ENCODE data around the gene ANXA5. TPM values are rescaled to one million over a fixed set of nuclear protein-coding genes. Genes with fewer than 3 reads are reported as not detected.

The ANXA5 gene
- total and polyA plus RNA-seq, 12 donors, result 209 to 654 (median 401) TPM

DNA sequence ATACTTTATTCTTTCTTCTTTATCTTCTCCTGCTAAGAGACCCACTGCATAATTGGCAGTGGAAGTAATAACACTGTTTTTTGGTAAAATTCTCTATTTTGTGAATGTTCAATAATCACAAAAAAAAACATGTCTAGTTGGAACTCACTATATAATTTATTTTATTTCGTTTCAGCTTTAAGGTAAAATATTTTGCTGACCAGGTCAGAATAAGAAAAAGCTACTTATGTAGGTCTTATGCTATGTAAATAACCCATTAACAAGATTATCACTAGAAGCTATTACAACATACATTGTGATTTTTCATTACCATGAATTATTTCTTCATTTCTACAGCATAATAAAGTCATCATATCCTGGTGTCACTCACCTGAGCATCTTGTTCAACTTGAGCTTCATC is 19.3 kb downstream of the ANXA5 start:
- no peaks in the 10 kb centered on the region for H3K9me3 ChIP-seq (replicated peaks in 1 of 3)
- TF ChIP-seq, protein P1, sequence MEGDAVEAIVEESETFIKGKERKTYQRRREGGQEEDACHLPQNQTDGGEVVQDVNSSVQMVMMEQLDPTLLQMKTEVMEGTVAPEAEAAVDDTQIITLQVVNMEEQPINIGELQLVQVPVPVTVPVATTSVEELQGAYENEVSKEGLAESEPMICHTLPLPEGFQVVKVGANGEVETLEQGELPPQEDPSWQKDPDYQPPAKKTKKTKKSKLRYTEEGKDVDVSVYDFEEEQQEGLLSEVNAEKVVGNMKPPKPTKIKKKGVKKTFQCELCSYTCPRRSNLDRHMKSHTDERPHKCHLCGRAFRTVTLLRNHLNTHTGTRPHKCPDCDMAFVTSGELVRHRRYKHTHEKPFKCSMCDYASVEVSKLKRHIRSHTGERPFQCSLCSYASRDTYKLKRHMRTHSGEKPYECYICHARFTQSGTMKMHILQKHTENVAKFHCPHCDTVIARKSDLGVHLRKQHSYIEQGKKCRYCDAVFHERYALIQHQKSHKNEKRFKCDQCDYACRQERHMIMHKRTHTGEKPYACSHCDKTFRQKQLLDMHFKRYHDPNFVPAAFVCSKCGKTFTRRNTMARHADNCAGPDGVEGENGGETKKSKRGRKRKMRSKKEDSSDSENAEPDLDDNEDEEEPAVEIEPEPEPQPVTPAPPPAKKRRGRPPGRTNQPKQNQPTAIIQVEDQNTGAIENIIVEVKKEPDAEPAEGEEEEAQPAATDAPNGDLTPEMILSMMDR (IDR thresholded peaks at IDR 0.05), result no peak
- no peak for TF ChIP-seq POLR2A (IDR thresholded peaks at IDR 0.05)
- H3K4me1 ChIP-seq (replicated peaks in 1 of 2), result peaks cover 0 to 16% of the 10 kb centered on the region in 2 donors
- WGBS, 4 donors, result 81 to 94% (median 86%) methylated on average over 1 of the region's 1 CpG
- peaks cover 0 to 91% of the 10 kb centered on the region in 2 donors for H3K36me3 ChIP-seq (replicated peaks in 1 of 2)
- H3K4me3 ChIP-seq, result no peak overlapping the region
- intact Hi-C loops (cut with DNase I), result no loop called here
- DNase-seq, result no peak
- H3K27me3 ChIP-seq, result no peaks in the 10 kb centered on the region
- H3K27ac ChIP-seq, result no peak overlapping the region

DNA sequence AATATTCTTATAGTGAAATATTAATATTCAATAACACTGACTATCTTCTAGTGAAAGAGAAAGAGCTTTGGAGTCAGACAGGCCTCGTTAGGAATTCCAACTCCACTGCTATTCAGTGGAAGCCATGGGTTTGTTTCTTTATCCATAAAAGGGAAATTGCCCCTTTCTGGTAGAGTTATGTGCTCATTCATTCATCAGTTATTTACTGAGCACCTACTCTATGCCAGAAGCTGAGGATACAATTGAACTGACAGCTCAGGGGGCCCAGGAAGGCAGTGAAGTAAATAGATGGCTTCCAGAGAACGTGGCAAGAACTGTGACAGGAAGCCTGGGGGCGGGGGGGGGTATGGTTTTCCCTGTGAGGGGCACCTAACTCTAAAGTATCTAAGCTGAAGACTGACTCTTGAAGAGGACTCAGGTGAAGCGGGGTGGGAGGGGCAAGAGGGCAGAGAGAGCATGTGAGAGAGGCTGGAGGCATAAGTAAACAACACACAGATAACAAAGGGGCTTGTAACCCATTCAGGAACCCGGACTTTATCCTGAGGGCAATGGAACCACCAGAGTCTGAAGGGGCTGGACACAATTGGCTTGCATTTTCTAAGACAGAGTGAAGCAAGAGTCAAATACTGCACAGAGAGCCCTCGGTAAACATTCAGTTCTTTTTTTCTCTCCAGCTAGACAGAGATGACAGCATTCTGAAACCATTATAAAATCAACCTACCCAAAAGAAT is 20.3 kb downstream of the ANXA5 start:
- no peak for TF ChIP-seq POLR2A (IDR thresholded peaks at IDR 0.05)
- TF ChIP-seq, protein P1 (IDR thresholded peaks at IDR 0.05), result no peak
- Histone ChIP-seq H3K4me1 (replicated peaks in 1 of 2) (peaks cover 0 to 16% of the 10 kb centered on the region in 2 donors), H3K9me3 (replicated peaks in 1 of 3) (no peaks in the 10 kb centered on the region), H3K36me3 (replicated peaks in 1 of 2) (peaks cover 0 to 91% of the 10 kb centered on the region in 2 donors), H3K4me3 (no peak overlapping the region), H3K27me3 (no peaks in the 10 kb centered on the region), H3K27ac (peak overlapping the region in 1 of 5 donors; percentile 67)
- intact Hi-C loops (cut with DNase I), result no loop called here
- 73 to 88% (median 82%) methylated on average over 6 of the region's 6 CpGs for WGBS, 4 donors
- DNase-seq, result no peak

DNA sequence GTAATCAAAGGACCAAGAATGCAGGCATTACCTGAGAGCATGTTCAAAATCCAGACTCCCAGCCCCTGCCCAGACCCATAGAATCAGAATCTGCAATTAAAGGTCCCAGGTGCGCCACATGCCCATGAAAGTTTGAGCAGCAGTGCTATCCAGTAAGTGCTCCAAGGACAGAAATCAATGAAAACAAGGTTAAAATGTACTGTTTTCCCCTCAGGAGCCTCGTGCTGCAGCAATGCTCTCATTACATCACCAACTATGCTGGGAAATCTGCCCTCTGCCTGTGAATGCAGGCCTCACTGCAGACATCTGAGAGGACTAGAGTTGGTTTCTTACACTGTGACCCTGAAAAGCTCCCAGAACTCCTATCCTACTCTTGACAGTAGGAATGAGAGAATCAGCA is 21.1 kb downstream of the ANXA5 start:
- 52 to 69% (median 57%) methylated on average over 2 of the region's 2 CpGs for WGBS, 4 donors
- Histone ChIP-seq H3K4me1 (replicated peaks in 1 of 2) (peaks cover 0 to 16% of the 10 kb centered on the region in 2 donors), H3K27me3 (no peaks in the 10 kb centered on the region), H3K27ac (peak overlapping the region in 2 of 5 donors; percentile 61 to 67), H3K9me3 (replicated peaks in 1 of 3) (no peaks in the 10 kb centered on the region), H3K4me3 (no peak overlapping the region), H3K36me3 (replicated peaks in 1 of 2) (peaks cover 0 to 91% of the 10 kb centered on the region in 2 donors)
- TF ChIP-seq, protein P1 (IDR thresholded peaks at IDR 0.05), result peak in 5 of 6 experiments; percentile 23 to 42 (median 33)
- TF ChIP-seq POLR2A (IDR thresholded peaks at IDR 0.05), result no peak
- DNase-seq, result peak in 6 of 7 donors; percentile 56 to 69 (median 62)
- intact Hi-C loops (cut with DNase I), result no loop called here

DNA sequence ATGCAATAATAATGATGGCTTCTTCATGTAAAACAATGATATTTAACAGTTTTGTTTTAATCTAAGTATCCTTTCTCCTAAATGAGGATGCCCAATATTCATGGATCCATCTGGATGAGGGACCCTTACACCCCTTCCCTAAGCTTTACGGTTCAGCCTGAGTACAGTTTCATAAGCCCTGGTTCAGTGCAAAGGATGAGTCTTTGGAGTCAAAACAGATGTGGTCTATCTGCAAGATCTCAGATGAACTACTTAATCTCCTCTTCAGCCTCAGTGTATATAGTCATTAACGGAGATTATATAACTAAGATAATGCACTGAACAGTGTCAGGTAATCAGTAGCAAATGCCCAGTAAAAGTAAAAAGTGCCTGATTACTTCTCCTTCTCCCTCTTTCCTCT is 22.1 kb downstream of the ANXA5 start:
- 92 to 93% (median 92%) methylated on average over 2 of the region's 2 CpGs for WGBS, 4 donors
- DNase-seq, result no peak
- Histone ChIP-seq H3K27ac (no peak overlapping the region), H3K4me1 (replicated peaks in 1 of 2) (peaks cover 0 to 16% of the 10 kb centered on the region in 2 donors), H3K27me3 (no peaks in the 10 kb centered on the region), H3K4me3 (no peak overlapping the region), H3K36me3 (replicated peaks in 1 of 2) (peaks cover 0 to 91% of the 10 kb centered on the region in 2 donors), H3K9me3 (replicated peaks in 1 of 3) (no peaks in the 10 kb centered on the region)
- intact Hi-C loops (cut with DNase I), result no loop called here
- TF ChIP-seq POLR2A (IDR thresholded peaks at IDR 0.05), result no peak
- TF ChIP-seq, protein P1 (IDR thresholded peaks at IDR 0.05), result no peak
